Peyer's patch (tissue), 4 donors: ENCODE results near the gene ARHGAP12.

Source experiments
- POLR2A ChIP-seq, 2 donors: fragments of 450-650 bp; IDR thresholded peaks; one replicate each; pipeline ENCODE4 v1.5.1; 2017; ENCODE audit warnings: antibody characterized with exemption in 2 of 2, mild to moderate bottlenecking in 2 of 2, moderate library complexity in 2 of 2
- TF ChIP-seq, protein P1 (sequence below), 6 experiments: fragments of 450-650 bp in 4 of 6; fragments of 200-600 bp in 2 of 6; sonication (generic) in 1 of 6; IDR thresholded peaks; one replicate each; pipeline ENCODE4 v1.5.1; 2017 to 2019; ENCODE audit warnings: antibody characterized with exemption in 6 of 6, mild to moderate bottlenecking in 3 of 6, moderate library complexity in 1 of 6

DNA sequence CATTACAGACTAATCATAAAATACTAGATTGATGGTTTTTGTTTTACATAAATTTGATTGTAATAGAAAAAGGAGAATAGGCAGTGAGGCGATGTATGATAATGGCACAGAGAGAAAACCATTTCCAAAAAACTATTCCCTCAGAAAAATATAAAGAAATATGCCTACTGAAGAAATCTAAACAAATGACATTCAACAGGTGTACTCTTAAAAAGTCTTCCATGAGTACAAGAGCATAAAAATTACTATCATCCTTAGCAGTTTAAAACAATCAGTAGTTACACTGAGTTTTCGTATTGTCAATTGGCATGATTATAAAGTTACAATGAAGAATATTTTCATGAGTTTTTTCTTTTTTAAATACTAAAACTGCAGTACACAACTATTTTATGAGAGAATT is 75.0 kb downstream of the ARHGAP12 start:
- TF ChIP-seq, protein P1, sequence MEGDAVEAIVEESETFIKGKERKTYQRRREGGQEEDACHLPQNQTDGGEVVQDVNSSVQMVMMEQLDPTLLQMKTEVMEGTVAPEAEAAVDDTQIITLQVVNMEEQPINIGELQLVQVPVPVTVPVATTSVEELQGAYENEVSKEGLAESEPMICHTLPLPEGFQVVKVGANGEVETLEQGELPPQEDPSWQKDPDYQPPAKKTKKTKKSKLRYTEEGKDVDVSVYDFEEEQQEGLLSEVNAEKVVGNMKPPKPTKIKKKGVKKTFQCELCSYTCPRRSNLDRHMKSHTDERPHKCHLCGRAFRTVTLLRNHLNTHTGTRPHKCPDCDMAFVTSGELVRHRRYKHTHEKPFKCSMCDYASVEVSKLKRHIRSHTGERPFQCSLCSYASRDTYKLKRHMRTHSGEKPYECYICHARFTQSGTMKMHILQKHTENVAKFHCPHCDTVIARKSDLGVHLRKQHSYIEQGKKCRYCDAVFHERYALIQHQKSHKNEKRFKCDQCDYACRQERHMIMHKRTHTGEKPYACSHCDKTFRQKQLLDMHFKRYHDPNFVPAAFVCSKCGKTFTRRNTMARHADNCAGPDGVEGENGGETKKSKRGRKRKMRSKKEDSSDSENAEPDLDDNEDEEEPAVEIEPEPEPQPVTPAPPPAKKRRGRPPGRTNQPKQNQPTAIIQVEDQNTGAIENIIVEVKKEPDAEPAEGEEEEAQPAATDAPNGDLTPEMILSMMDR (IDR thresholded peaks at IDR 0.05) = no peak
- no peak for TF ChIP-seq POLR2A (IDR thresholded peaks at IDR 0.05)
